H1 (cell line): Measurements from ENCODE around the gene USE1. TPM values are rescaled to one million over a fixed set of nuclear protein-coding genes. Genes with fewer than 3 reads are reported as not detected.

ENCODE experiments used
- CTCF ChIA-PET: fragments of 300-600 bp; sonication (Branson Sonifier 250); formaldehyde crosslinking; loops from one replicate; lab custom pipeline; 2021; ENCODE audit not compliant: partially characterized antibody; lab: Charles Lee
- POLR2A ChIA-PET: fragments of 300-600 bp; sonication (Branson Sonifier 250); formaldehyde crosslinking; loops from one replicate; lab custom pipeline; 2021; ENCODE audit warnings: inconsistent platforms; ENCODE audit not compliant: partially characterized antibody; lab: Charles Lee
- DNase-seq, 2 experiments: peaks; one replicate each; pipeline versions ENCODE4 v3.0.0 to v3.0.0-alpha.2; 2010 to 2022; ENCODE audit warnings: low spot score in 2 of 2, low read depth in 1 of 2, mixed read lengths in 1 of 2
- FAIRE-seq: peaks from 2 replicates; lab custom pipeline; 2011; peaks lifted over from hg19 to GRCh38; lab: Jason Lieb, UNC
- H2AFZ ChIP-seq: 2 replicates; pipeline ENCODE4 v1.8.1; 2012; ENCODE audit warnings: low read length, inconsistent platforms
- H2AK5ac ChIP-seq: 2 replicates; pipeline ENCODE4 v1.6.1; 2013; ENCODE audit warnings: low read depth, low read length
- H2BK120ac ChIP-seq: replicated peaks from 2 replicates; pipeline ENCODE3; 2013; ENCODE audit warnings: low read depth, low read length, inconsistent platforms
- H2BK12ac ChIP-seq: 2 replicates; pipeline ENCODE4 v1.6.1; 2013; ENCODE audit warnings: low read depth, low read length
- H2BK15ac ChIP-seq: 2 replicates; pipeline ENCODE4 v1.6.1; 2013; ENCODE audit warnings: low read length
- H2BK20ac ChIP-seq: 2 replicates; pipeline ENCODE4 v1.6.1; 2013; ENCODE audit warnings: low read length
- H2BK5ac ChIP-seq: 2 replicates; pipeline ENCODE4 v1.6.1; 2013; ENCODE audit warnings: low read depth, low read length
- H3K14ac ChIP-seq: 2 replicates; pipeline ENCODE4 v1.6.1; 2013; ENCODE audit warnings: inconsistent platforms; ENCODE audit not compliant: insufficient read length
- H3K18ac ChIP-seq: 2 replicates; pipeline ENCODE4 v1.6.1; 2013; ENCODE audit warnings: low read length; ENCODE audit errors: extremely low read depth
- H3K23ac ChIP-seq: 2 replicates; pipeline ENCODE4 v1.6.1; 2013; ENCODE audit warnings: inconsistent platforms; ENCODE audit not compliant: insufficient read length
- H3K23me2 ChIP-seq: 2 replicates; pipeline ENCODE4 v1.6.1; 2013; ENCODE audit warnings: low read depth, low read length
- H3K27ac ChIP-seq: 2 replicates; pipeline ENCODE4 v1.6.1; 2011; ENCODE audit warnings: low read depth, low read length, inconsistent platforms
- H3K27me3 ChIP-seq, 4 experiments: replicated peaks in 1 of 4; 1 replicate in 1 of 4; 2 replicates in 3 of 4; pipeline versions ENCODE4 v1.6.1 to v1.8.1; 2011 to 2013; ENCODE audit warnings: low read length in 3 of 4, mild to moderate bottlenecking in 3 of 4, inconsistent platforms in 2 of 4, mixed read lengths in 2 of 4, moderate library complexity in 1 of 4; ENCODE audit not compliant: control insufficient read depth in 3 of 4, insufficient read depth in 3 of 4; ENCODE audit errors: extremely low read depth in 1 of 4
- H3K36me3 ChIP-seq, 4 experiments: 2 replicates each; pipeline versions ENCODE4 v1.6.1 to v1.8.1; 2011 to 2013; ENCODE audit warnings: mild to moderate bottlenecking in 4 of 4, low read length in 3 of 4, moderate library complexity in 2 of 4, control low read depth in 1 of 4, inconsistent platforms in 1 of 4; ENCODE audit not compliant: insufficient read depth in 4 of 4, control insufficient read depth in 2 of 4
- H3K4ac ChIP-seq: replicated peaks from 2 replicates; pipeline ENCODE3; 2013; ENCODE audit warnings: low read length, low read depth, mixed read lengths, inconsistent platforms; ENCODE audit not compliant: insufficient read length
- H3K4me1 ChIP-seq, 4 experiments: replicated peaks in 1 of 4; 1 replicate in 1 of 4; 2 replicates in 3 of 4; pipeline versions ENCODE4 v1.6.1 to v1.8.1; 2011 to 2013; ENCODE audit warnings: low read length in 3 of 4, inconsistent platforms in 2 of 4, mixed read lengths in 1 of 4; ENCODE audit not compliant: insufficient read depth in 4 of 4, control insufficient read depth in 3 of 4
- H3K4me2 ChIP-seq, 2 experiments: 2 replicates each; pipeline versions ENCODE4 v1.6.1 to v1.8.1; 2011 to 2013; ENCODE audit warnings: low read depth in 2 of 2, low read length in 2 of 2, control low read depth in 1 of 2, inconsistent platforms in 1 of 2, mild to moderate bottlenecking in 1 of 2; ENCODE audit not compliant: insufficient read depth in 1 of 2
- H3K4me3 ChIP-seq, 4 experiments: fragments of 200-600, 300-600 bp in 1 of 4; sonication (generic), shearing (Covaris generic), sonication (Bioruptor Twin) in 1 of 4; 2 replicates each; pipeline versions ENCODE4 v1.5.1 to v1.8.1; 2011 to 2016; ENCODE audit warnings: low read length in 4 of 4, low read depth in 3 of 4, control low read depth in 2 of 4, inconsistent platforms in 2 of 4, mild to moderate bottlenecking in 2 of 4, mixed read lengths in 1 of 4, moderate library complexity in 1 of 4; ENCODE audit not compliant: insufficient read depth in 2 of 4; ENCODE audit errors: extremely low read depth in 1 of 4
- H3K56ac ChIP-seq: replicated peaks from 2 replicates; pipeline ENCODE3; 2013; ENCODE audit warnings: low read depth, mild to moderate bottlenecking, mixed read lengths, low read length, inconsistent platforms; ENCODE audit not compliant: insufficient read length
- H3K79me1 ChIP-seq: 2 replicates; pipeline ENCODE4 v1.6.1; 2013; ENCODE audit warnings: low read depth, low read length, control low read depth
- H3K79me2 ChIP-seq, 2 experiments: 2 replicates each; pipeline versions ENCODE4 v1.6.1 to v1.8.1; 2012 to 2013; ENCODE audit warnings: low read length in 2 of 2, mild to moderate bottlenecking in 2 of 2, inconsistent platforms in 1 of 2; ENCODE audit not compliant: insufficient read depth in 2 of 2, control insufficient read depth in 1 of 2
- H3K9ac ChIP-seq, 4 experiments: replicated peaks in 1 of 4; 1 replicate in 1 of 4; 2 replicates in 3 of 4; pipeline versions ENCODE4 v1.6.1 to v1.8.1; 2011 to 2013; ENCODE audit warnings: low read depth in 3 of 4, low read length in 3 of 4, control low read depth in 2 of 4, mild to moderate bottlenecking in 2 of 4, moderate library complexity in 2 of 4, inconsistent platforms in 1 of 4; ENCODE audit errors: extremely low read depth in 1 of 4
- H3K9me3 ChIP-seq, 2 experiments: 2 replicates each; pipeline versions ENCODE4 v1.6.1 to v1.8.1; 2012 to 2013; ENCODE audit warnings: mild to moderate bottlenecking in 2 of 2, moderate library complexity in 2 of 2, control low read depth in 1 of 2, inconsistent platforms in 1 of 2, low read depth in 1 of 2, low read length in 1 of 2, mixed read lengths in 1 of 2; ENCODE audit not compliant: insufficient read depth in 2 of 2
- H4K20me1 ChIP-seq, 2 experiments: replicated peaks in 1 of 2; 2 replicates each; pipeline versions ENCODE3 to v1.8.1; 2011 to 2013; ENCODE audit warnings: inconsistent platforms in 2 of 2, low read length in 2 of 2, mild to moderate bottlenecking in 1 of 2; ENCODE audit not compliant: insufficient read depth in 2 of 2, control insufficient read depth in 1 of 2
- H4K5ac ChIP-seq: 2 replicates; pipeline ENCODE4 v1.6.1; 2013; ENCODE audit warnings: low read length, low read depth, mixed read lengths, inconsistent platforms; ENCODE audit not compliant: insufficient read length
- H4K8ac ChIP-seq: 2 replicates; pipeline ENCODE4 v1.8.0; 2013; ENCODE audit warnings: mild to moderate bottlenecking, moderate library complexity, low read length, inconsistent platforms; ENCODE audit not compliant: insufficient read depth; ENCODE audit errors: extremely low read depth
- H4K91ac ChIP-seq: replicated peaks from 2 replicates; pipeline ENCODE3; 2013; ENCODE audit warnings: low read length, mixed read lengths, inconsistent platforms; ENCODE audit not compliant: insufficient read length
- ATF2 ChIP-seq: IDR thresholded peaks from 2 replicates; pipeline ENCODE4 v1.6.1; 2012; ENCODE audit warnings: low read length, inconsistent platforms
- CEBPB ChIP-seq: IDR thresholded peaks from 2 replicates; pipeline ENCODE4 v1.6.1; 2012; ENCODE audit warnings: low read depth, low read length
- CTCF ChIP-seq, 3 experiments: IDR thresholded peaks; 1 replicate in 2 of 3; 2 replicates in 1 of 3; pipeline versions ENCODE4 v1.5.1 to v1.6.1; 2011; ENCODE audit warnings: low read length in 3 of 3, mild to moderate bottlenecking in 3 of 3, inconsistent platforms in 2 of 3, low read depth in 1 of 3, moderate library complexity in 1 of 3; ENCODE audit not compliant: insufficient read depth in 1 of 3; ENCODE audit errors: control extremely low read depth in 1 of 3
- EP300 ChIP-seq, 2 experiments: IDR thresholded peaks; 1 replicate in 1 of 2; 2 replicates in 1 of 2; pipeline ENCODE4 v1.6.1; 2011 to 2012; ENCODE audit warnings: low read depth in 2 of 2, low read length in 2 of 2, mild to moderate bottlenecking in 2 of 2, borderline replicate concordance in 1 of 2, inconsistent platforms in 1 of 2, moderate library complexity in 1 of 2
- KDM4A ChIP-seq: IDR thresholded peaks from one replicate; pipeline ENCODE4 v1.7.1; 2012; ENCODE audit warnings: low read depth, mild to moderate bottlenecking, moderate library complexity, low read length, inconsistent platforms; ENCODE audit not compliant: severe bottlenecking
- RNF2 ChIP-seq: fragments of 200-900, 300-1000 bp; sonication (generic); IDR thresholded peaks from 2 replicates; pipeline ENCODE4 v1.7.1; 2016; ENCODE audit warnings: borderline replicate concordance, low read depth, mild to moderate bottlenecking, antibody characterized with exemption, low read length; ENCODE audit not compliant: poor library complexity, severe bottlenecking; ENCODE audit errors: missing control alignments
- WGBS, 2 experiments: shearing (Covaris generic) in 1 of 2; methylation state at CpG; one replicate each; pipeline versions ENCODE4 v1.1.6 to v1.1.7; 2013 to 2015; ENCODE audit warnings: low lambda C conversion rate in 2 of 2, mixed read lengths in 2 of 2, inconsistent platforms in 1 of 2, low coverage in 1 of 2, missing lambda C conversion rate in 1 of 2; ENCODE audit not compliant: insufficient replicate concordance in 2 of 2, insufficient coverage in 1 of 2, insufficient read length in 1 of 2; ENCODE audit errors: extremely low coverage in 1 of 2, missing lambda C conversion rate in 1 of 2; 5-methylcytosine and 5-hydroxymethylcytosine counted together
- polyA plus RNA-seq, 7 experiments: library from polyadenylated mRNA; depleted of rRNA in 3 of 7; stranded (reverse) in 5 of 7; unstranded in 2 of 7; fragments of >200 nt in 5 of 7; fragments of 200-250 nt in 2 of 7; gene quantifications; 1 replicate in 5 of 7; 2 replicates in 1 of 7; 4 replicates in 1 of 7; pipeline versions ENCODE4 v1.2.1 to v1.2.3, GENCODE V29; 2011 to 2013; ENCODE audit warnings: missing spikeins in 2 of 7, mixed read lengths in 2 of 7
- total RNA-seq: library from RNA; stranded (reverse); fragmentation: NEBNext Ultra II Directional; extraction: Animal tissue kit (Norgen Biotek cat#: 25700); gene quantifications from 2 replicates; pipeline ENCODE4 v1.2.1, GENCODE V29; 2021

The USE1 gene
- total and polyA plus RNA-seq, 2 of the 8 experiments (the other 6 are each of a cell fraction or from before 2014, with no cell fraction given): 8.7 to 13.9 TPM

- Histone ChIP-seq H2BK20ac (no peak overlapping the region), H3K79me1 (peaks cover 4% of the 10 kb centered on the region; the same call in 1 of the 2 replicates), H2BK12ac (0 out of 2 replicates have a peak overlapping the region, but pooled peaks have one; percentile 71), H3K18ac (peak overlapping the region; percentile 41), H4K8ac (peak overlapping the region; percentile 96; the same call in 1 of the 2 replicates), H3K36me3 (peaks cover 4 to 13% (median 8%) of the 10 kb centered on the region in 4 experiments; a peak in 5 of 8 replicates), H3K4me2 (peak overlapping the region; percentile 84 to 94), H3K27me3 (no peaks in the 10 kb centered on the region), H4K91ac (peak overlapping the region; percentile 39), H3K4me1 (peaks cover 0 to 14% (median 7%) of the 10 kb centered on the region in 4 experiments; a peak in 6 of 7 replicates), H3K56ac (peak overlapping the region; percentile 80), H3K14ac (no peak overlapping the region), H3K23me2 (peaks cover 7% of the 10 kb centered on the region), H2BK120ac (no peak overlapping the region), H3K4me3 (peak overlapping the region; percentile 63 to 79 (median 77)), H3K9ac (peak overlapping the region; percentile 60 to 93 (median 86)), H2BK5ac (peak overlapping the region; percentile 84), H3K23ac (no peak overlapping the region), H2AFZ (no peak overlapping the region; the same call in 1 of the 2 replicates), H3K9me3 (no peaks in the 10 kb centered on the region), H4K20me1 (no peaks in the 10 kb centered on the region), H3K79me2 (no peaks in the 10 kb centered on the region; a peak in 1 of 4 replicates), H3K4ac (peak overlapping the region; percentile 30), H2AK5ac (peak overlapping the region; percentile 77), H3K27ac (peak overlapping the region; percentile 98), H4K5ac (peak overlapping the region; percentile 19), H2BK15ac (peak overlapping the region; percentile 96)
- FAIRE-seq (no peak), DNase-seq (peak in 1 of 2 experiments; percentile 52)
- 33% methylated on average over 16 of the region's 16 CpGs; no CpG with 5 or more reads in 1 of the 2 experiments for WGBS, 2 experiments
- ChIA-PET POLR2A (interaction anchor here (0.8 to 4.2 kb wide), 25 partner anchors 9 to 388 kb away, joined by 3 to 79 read pairs (median 5); partner anchors contain the start of genes ANKLE1, ANO8, BABAM1 and DDA1), CTCF (interaction anchor here (0.6 to 1.8 kb wide), 7 partner anchors 9 to 94 kb away, joined by 3 to 5 read pairs (median 3); partner anchors contain the start of gene DDA1)
- TF ChIP-seq RNF2 (no peak), CTCF (IDR thresholded peaks at IDR 0.05; ENCODE audit: control extremely low read depth in 1 of 3, insufficient read depth in 1 of 3, low read depth in 1 of 3, low read length in 3 of 3) (no peak), KDM4A (no peak), EP300 (IDR thresholded peaks at IDR 0.05; ENCODE audit: borderline replicate concordance in 1 of 2, low read depth in 2 of 2, low read length in 2 of 2) (no peak), ATF2 (no peak), CEBPB (no peak)
These were observed 540 bp upstream of the USE1 start for GRCh38 chr19:17214508-17215126.
